ENCODE results near the gene MGAT3. TPM values are rescaled to one million over a fixed set of nuclear protein-coding genes. Genes with fewer than 3 reads are reported as not detected.
A peak's percentile ranks its signal among the peaks of the same experiment; 100 is the strongest.

Gene MGAT3
- total and polyA plus RNA-seq, 2 of the 13 experiments (the other 11 are each of a cell fraction or from before 2014, with no cell fraction given), result 0.11 to 0.15 TPM

- TF ChIP-seq HDAC1 (CRISPR knock-in tag; IDR thresholded peaks at IDR 0.05), result peak; percentile 74; the same call in 1 of the 2 replicates
- no peak for TF ChIP-seq JUNB (CRISPR knock-in tag; IDR thresholded peaks at IDR 0.05; ENCODE audit: borderline replicate concordance)
- no peak for TF ChIP-seq ZNF780A (CRISPR knock-in tag; IDR thresholded peaks at IDR 0.05)
- TF ChIP-seq RFX1 (IDR thresholded peaks at IDR 0.05), result no peak
- TF ChIP-seq XRCC5 (optimal IDR thresholded peaks at IDR 0.05; ENCODE audit: low read length), result peak; percentile 59
- TF ChIP-seq PHF8 (CRISPR knock-in tag; IDR thresholded peaks at IDR 0.05), result peak; percentile 86; the same call in 1 of the 2 replicates
- TF ChIP-seq POLR2G (IDR thresholded peaks at IDR 0.05; ENCODE audit: low read depth, low read length), result peak; percentile 51
- 0 out of 2 replicates have a peak, but pooled peaks have one; percentile 4 for TF ChIP-seq CENPBD1 (CRISPR knock-in tag; IDR thresholded peaks at IDR 0.05; ENCODE audit: borderline replicate concordance, low read depth)
- TF ChIP-seq ZBTB43 (CRISPR knock-in tag; conservative IDR thresholded peaks at IDR 0.05), result no peak; the same call in 1 of the 2 replicates
- TF ChIP-seq HNRNPUL1 (IDR thresholded peaks at IDR 0.05; ENCODE audit: low read depth, low read length), result no peak
- no peak for TF ChIP-seq CEBPB (IDR thresholded peaks at IDR 0.05; ENCODE audit: borderline replicate concordance, low read depth, low read length)
- TF ChIP-seq ZNF883 (CRISPR knock-in tag; IDR thresholded peaks at IDR 0.05; ENCODE audit: not compliant biosample characterization), result peak; percentile 65
- TF ChIP-seq RAD21 (CRISPR knock-in tag; IDR thresholded peaks at IDR 0.05), result peak; percentile 48
- TF ChIP-seq MTA1 (CRISPR knock-in tag; IDR thresholded peaks at IDR 0.05; ENCODE audit: borderline replicate concordance), result peak; percentile 54; the same call in 1 of the 2 replicates
- peak; percentile 28; the same call in 1 of the 2 replicates for TF ChIP-seq DR1 (CRISPR knock-in tag; IDR thresholded peaks at IDR 0.05)
- no peak for TF ChIP-seq HMG20B (CRISPR knock-in tag; conservative IDR thresholded peaks at IDR 0.05)
- peak; percentile 9; the same call in 1 of the 2 replicates for TF ChIP-seq ZNF746 (CRISPR knock-in tag; IDR thresholded peaks at IDR 0.05)
- TF ChIP-seq MEIS1 (CRISPR knock-in tag; IDR thresholded peaks at IDR 0.05; ENCODE audit: borderline replicate concordance), result 0 out of 2 replicates have a peak, but pooled peaks have one; percentile 15
- TF ChIP-seq THRA (CRISPR knock-in tag; IDR thresholded peaks at IDR 0.05; ENCODE audit: borderline replicate concordance), result peak; percentile 38; the same call in 1 of the 2 replicates
- TF ChIP-seq RFXANK (CRISPR knock-in tag; IDR thresholded peaks at IDR 0.05), result no peak
- TF ChIP-seq NFIC (IDR thresholded peaks at IDR 0.05; ENCODE audit: low read length), result no peak
- TF ChIP-seq E2F1 (CRISPR knock-in tag; IDR thresholded peaks at IDR 0.05), result peak; percentile 63; the same call in 1 of the 2 replicates
- no peak for TF ChIP-seq ZNF878 (CRISPR knock-in tag; IDR thresholded peaks at IDR 0.05)
- TF ChIP-seq IRF9 (CRISPR knock-in tag; IDR thresholded peaks at IDR 0.05; ENCODE audit: borderline replicate concordance), result no peak; the same call in 1 of the 2 replicates
- peak; percentile 75; the same call in 1 of the 2 replicates for TF ChIP-seq ZBTB7B (CRISPR knock-in tag; IDR thresholded peaks at IDR 0.05)
Measured at GRCh38 chr22:39519681-39520225, 62.9 kb downstream of the MGAT3 start (continued).
